ENCODE results near the gene MMEL1. TPM values are rescaled to one million over a fixed set of nuclear protein-coding genes. Genes with fewer than 3 reads are reported as not detected.

The MMEL1 gene
- total and polyA plus RNA-seq, 2 of the 13 experiments (the other 11 are each of a cell fraction or from before 2014, with no cell fraction given): 0.48 TPM; not detected in 1

DNA sequence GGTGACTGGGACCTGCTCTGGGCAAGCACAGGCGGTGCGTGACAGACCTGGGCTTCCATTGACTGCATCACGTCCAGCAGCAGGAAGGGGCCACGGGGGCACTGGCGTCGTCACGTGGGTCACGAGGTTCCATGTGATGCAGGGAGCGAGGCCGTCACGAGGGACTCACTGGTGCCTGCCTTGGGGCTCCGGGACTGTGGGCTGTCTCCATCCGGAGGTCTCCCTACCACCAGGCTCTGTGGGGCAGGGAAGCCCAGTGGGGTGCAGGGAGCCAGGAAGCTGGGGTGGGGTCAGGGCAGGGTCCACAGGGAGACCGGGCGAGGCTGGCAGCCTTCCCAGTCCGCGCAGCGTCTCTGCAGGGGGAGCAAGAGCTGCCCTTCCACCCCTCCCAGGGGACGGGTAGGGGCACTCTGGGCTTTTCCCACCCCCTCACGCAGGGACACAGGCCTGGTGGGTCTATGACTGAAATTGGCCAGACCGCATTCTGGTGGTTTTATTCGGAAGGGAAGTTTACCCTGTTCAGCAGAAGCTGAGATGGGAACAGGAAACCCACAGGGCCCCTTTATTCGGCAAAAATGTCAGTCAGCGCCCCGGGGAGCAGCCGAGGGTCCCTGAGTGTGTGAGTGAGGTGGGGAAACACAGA, 77.1 kb downstream of the MMEL1 start (continued):
- TF ChIP-seq, protein P1, sequence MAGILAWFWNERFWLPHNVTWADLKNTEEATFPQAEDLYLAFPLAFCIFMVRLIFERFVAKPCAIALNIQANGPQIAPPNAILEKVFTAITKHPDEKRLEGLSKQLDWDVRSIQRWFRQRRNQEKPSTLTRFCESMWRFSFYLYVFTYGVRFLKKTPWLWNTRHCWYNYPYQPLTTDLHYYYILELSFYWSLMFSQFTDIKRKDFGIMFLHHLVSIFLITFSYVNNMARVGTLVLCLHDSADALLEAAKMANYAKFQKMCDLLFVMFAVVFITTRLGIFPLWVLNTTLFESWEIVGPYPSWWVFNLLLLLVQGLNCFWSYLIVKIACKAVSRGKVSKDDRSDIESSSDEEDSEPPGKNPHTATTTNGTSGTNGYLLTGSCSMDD (CRISPR knock-in tag; IDR thresholded peaks at IDR 0.05): no peak
- TF ChIP-seq FOXP1 (IDR thresholded peaks at IDR 0.05): no peak
- TF ChIP-seq FOXP1 (CRISPR knock-in tag; IDR thresholded peaks at IDR 0.05): 0 out of 2 replicates have a peak, but pooled peaks have one; percentile 7
- no peak for TF ChIP-seq ZNF296 (CRISPR knock-in tag; conservative IDR thresholded peaks at IDR 0.05)
- TF ChIP-seq, protein P2, sequence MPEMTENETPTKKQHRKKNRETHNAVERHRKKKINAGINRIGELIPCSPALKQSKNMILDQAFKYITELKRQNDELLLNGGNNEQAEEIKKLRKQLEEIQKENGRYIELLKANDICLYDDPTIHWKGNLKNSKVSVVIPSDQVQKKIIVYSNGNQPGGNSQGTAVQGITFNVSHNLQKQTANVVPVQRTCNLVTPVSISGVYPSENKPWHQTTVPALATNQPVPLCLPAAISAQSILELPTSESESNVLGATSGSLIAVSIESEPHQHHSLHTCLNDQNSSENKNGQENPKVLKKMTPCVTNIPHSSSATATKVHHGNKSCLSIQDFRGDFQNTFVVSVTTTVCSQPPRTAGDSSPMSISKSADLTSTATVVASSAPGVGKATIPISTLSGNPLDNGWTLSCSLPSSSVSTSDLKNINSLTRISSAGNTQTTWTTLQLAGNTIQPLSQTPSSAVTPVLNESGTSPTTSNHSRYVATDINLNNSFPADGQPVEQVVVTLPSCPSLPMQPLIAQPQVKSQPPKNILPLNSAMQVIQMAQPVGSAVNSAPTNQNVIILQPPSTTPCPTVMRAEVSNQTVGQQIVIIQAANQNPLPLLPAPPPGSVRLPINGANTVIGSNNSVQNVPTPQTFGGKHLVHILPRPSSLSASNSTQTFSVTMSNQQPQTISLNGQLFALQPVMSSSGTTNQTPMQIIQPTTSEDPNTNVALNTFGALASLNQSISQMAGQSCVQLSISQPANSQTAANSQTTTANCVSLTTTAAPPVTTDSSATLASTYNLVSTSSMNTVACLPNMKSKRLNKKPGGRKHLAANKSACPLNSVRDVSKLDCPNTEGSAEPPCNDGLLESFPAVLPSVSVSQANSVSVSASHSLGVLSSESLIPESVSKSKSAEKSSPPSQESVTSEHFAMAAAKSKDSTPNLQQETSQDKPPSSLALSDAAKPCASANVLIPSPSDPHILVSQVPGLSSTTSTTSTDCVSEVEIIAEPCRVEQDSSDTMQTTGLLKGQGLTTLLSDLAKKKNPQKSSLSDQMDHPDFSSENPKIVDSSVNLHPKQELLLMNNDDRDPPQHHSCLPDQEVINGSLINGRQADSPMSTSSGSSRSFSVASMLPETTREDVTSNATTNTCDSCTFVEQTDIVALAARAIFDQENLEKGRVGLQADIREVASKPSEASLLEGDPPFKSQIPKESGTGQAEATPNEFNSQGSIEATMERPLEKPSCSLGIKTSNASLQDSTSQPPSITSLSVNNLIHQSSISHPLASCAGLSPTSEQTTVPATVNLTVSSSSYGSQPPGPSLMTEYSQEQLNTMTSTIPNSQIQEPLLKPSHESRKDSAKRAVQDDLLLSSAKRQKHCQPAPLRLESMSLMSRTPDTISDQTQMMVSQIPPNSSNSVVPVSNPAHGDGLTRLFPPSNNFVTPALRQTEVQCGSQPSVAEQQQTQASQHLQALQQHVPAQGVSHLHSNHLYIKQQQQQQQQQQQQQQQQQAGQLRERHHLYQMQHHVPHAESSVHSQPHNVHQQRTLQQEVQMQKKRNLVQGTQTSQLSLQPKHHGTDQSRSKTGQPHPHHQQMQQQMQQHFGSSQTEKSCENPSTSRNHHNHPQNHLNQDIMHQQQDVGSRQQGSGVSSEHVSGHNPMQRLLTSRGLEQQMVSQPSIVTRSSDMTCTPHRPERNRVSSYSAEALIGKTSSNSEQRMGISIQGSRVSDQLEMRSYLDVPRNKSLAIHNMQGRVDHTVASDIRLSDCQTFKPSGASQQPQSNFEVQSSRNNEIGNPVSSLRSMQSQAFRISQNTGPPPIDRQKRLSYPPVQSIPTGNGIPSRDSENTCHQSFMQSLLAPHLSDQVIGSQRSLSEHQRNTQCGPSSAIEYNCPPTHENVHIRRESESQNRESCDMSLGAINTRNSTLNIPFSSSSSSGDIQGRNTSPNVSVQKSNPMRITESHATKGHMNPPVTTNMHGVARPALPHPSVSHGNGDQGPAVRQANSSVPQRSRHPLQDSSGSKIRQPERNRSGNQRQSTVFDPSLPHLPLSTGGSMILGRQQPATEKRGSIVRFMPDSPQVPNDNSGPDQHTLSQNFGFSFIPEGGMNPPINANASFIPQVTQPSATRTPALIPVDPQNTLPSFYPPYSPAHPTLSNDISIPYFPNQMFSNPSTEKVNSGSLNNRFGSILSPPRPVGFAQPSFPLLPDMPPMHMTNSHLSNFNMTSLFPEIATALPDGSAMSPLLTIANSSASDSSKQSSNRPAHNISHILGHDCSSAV (CRISPR knock-in tag; IDR thresholded peaks at IDR 0.05; ENCODE audit: borderline replicate concordance): no peak
- TF ChIP-seq TP53 (CRISPR knock-in tag; conservative IDR thresholded peaks at IDR 0.05): no peak
- peak; percentile 50; the same call in 1 of the 2 replicates for TF ChIP-seq YEATS4 (CRISPR knock-in tag; IDR thresholded peaks at IDR 0.05; ENCODE audit: borderline replicate concordance)
- no peak for TF ChIP-seq NPAS2 (CRISPR knock-in tag; IDR thresholded peaks at IDR 0.05; ENCODE audit: borderline replicate concordance)
- no peak for TF ChIP-seq FOXA1 (IDR thresholded peaks at IDR 0.05)
- no peak for TF ChIP-seq FOXA1 (CRISPR knock-in tag; IDR thresholded peaks at IDR 0.05)
- TF ChIP-seq, protein P3, sequence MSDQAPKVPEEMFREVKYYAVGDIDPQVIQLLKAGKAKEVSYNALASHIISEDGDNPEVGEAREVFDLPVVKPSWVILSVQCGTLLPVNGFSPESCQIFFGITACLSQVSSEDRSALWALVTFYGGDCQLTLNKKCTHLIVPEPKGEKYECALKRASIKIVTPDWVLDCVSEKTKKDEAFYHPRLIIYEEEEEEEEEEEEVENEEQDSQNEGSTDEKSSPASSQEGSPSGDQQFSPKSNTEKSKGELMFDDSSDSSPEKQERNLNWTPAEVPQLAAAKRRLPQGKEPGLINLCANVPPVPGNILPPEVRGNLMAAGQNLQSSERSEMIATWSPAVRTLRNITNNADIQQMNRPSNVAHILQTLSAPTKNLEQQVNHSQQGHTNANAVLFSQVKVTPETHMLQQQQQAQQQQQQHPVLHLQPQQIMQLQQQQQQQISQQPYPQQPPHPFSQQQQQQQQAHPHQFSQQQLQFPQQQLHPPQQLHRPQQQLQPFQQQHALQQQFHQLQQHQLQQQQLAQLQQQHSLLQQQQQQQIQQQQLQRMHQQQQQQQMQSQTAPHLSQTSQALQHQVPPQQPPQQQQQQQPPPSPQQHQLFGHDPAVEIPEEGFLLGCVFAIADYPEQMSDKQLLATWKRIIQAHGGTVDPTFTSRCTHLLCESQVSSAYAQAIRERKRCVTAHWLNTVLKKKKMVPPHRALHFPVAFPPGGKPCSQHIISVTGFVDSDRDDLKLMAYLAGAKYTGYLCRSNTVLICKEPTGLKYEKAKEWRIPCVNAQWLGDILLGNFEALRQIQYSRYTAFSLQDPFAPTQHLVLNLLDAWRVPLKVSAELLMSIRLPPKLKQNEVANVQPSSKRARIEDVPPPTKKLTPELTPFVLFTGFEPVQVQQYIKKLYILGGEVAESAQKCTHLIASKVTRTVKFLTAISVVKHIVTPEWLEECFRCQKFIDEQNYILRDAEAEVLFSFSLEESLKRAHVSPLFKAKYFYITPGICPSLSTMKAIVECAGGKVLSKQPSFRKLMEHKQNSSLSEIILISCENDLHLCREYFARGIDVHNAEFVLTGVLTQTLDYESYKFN (CRISPR knock-in tag; conservative IDR thresholded peaks at IDR 0.05): peak; percentile 46; the same call in 1 of the 2 replicates
- TF ChIP-seq ZBTB7B (CRISPR knock-in tag; IDR thresholded peaks at IDR 0.05): no peak
- TF ChIP-seq, protein P4, sequence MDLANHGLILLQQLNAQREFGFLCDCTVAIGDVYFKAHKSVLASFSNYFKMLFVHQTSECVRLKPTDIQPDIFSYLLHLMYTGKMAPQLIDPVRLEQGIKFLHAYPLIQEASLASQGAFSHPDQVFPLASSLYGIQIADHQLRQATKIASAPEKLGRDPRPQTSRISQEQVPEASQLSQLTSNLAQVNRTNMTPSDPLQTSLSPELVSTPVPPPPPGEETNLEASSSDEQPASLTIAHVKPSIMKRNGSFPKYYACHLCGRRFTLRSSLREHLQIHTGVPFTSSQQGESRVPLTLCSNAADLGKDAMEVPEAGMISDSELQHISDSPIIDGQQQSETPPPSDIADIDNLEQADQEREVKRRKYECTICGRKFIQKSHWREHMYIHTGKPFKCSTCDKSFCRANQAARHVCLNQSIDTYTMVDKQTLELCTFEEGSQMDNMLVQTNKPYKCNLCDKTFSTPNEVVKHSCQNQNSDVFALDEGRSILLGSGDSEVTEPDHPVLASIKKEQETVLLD (CRISPR knock-in tag; IDR thresholded peaks at IDR 0.05; ENCODE audit: low read depth): no peak
- TF ChIP-seq RXRA (CRISPR knock-in tag; IDR thresholded peaks at IDR 0.05): 0 out of 2 replicates have a peak, but pooled peaks have one; percentile 5
- TF ChIP-seq, protein P5, sequence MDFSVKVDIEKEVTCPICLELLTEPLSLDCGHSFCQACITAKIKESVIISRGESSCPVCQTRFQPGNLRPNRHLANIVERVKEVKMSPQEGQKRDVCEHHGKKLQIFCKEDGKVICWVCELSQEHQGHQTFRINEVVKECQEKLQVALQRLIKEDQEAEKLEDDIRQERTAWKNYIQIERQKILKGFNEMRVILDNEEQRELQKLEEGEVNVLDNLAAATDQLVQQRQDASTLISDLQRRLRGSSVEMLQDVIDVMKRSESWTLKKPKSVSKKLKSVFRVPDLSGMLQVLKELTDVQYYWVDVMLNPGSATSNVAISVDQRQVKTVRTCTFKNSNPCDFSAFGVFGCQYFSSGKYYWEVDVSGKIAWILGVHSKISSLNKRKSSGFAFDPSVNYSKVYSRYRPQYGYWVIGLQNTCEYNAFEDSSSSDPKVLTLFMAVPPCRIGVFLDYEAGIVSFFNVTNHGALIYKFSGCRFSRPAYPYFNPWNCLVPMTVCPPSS (IDR thresholded peaks at IDR 0.05): no peak

Data from HepG2 (cell line).